Activated CD4-positive, alpha-beta T cell treated with anti-CD3 and anti-CD28 coated beads, Interleukin-2, amount 10 ng/mL, durations not matched to agents 7 days and 5 days (primary cell): Measurements from ENCODE around the gene ZDHHC9. TPM values are rescaled to one million over a fixed set of nuclear protein-coding genes. Genes with fewer than 3 reads are reported as not detected.

Experiments used
- CTCF ChIA-PET: fragments of 350-600 bp; sonication (Branson Sonifier 250); formaldehyde crosslinking; loops from one replicate; lab custom pipeline; 2021; ENCODE audit warnings: antibody characterized with exemption; lab: Charles Lee
- POLR2A ChIA-PET: fragments of 350-600 bp; sonication (Branson Sonifier 250); formaldehyde crosslinking; loops from one replicate; lab custom pipeline; 2021; ENCODE audit warnings: antibody characterized with exemption; lab: Charles Lee
- DNase-seq: peaks from one replicate; pipeline ENCODE4 v3.0.0-alpha.2; 2020
- H3K27ac Mint-ChIP-seq: one replicate; pipeline ENCODE4 v1.8.0; 2021; ENCODE audit warnings: mild to moderate bottlenecking, moderate library complexity, mixed read lengths
- H3K27me3 Mint-ChIP-seq: one replicate; pipeline ENCODE4 v1.8.0; 2021; ENCODE audit warnings: mixed read lengths
- H3K36me3 Mint-ChIP-seq: one replicate; pipeline ENCODE4 v1.8.0; 2021; ENCODE audit warnings: low read depth, mixed read lengths
- H3K4me1 Mint-ChIP-seq: one replicate; pipeline ENCODE4 v1.8.0; 2021; ENCODE audit warnings: mixed read lengths
- H3K4me3 Mint-ChIP-seq: one replicate; pipeline ENCODE4 v1.8.0; 2021; ENCODE audit warnings: mild to moderate bottlenecking, moderate library complexity, mixed read lengths
- H3K9me3 Mint-ChIP-seq: one replicate; pipeline ENCODE4 v1.8.0; 2021; ENCODE audit warnings: mixed read lengths
- total RNA-seq, 2 experiments: library from RNA; stranded (reverse); gene quantifications; one replicate each; pipeline ENCODE4 v1.2.3, GENCODE V29; 2021

Gene ZDHHC9
- total RNA-seq, 2 experiments from 2014 or later = 4.1 to 4.2 TPM

- Mint-ChIP-seq H3K4me1 (peaks cover 2% of the 10 kb centered on the region), H3K9me3 (no peaks in the 10 kb centered on the region), H3K4me3 (no peak overlapping the region), H3K27ac (no peak overlapping the region), H3K36me3 (no peaks in the 10 kb centered on the region), H3K27me3 (no peaks in the 10 kb centered on the region)
- POLR2A ChIA-PET = no interaction called here
- CTCF ChIA-PET = interaction anchor here (1.1 kb wide), 1 partner anchor 11 kb away, joined by 3 read pairs; no protein-coding TSS in a partner anchor
- no peak for DNase-seq
These were observed 6.9 kb downstream of the ZDHHC9 start for GRCh38 chrX:129836827-129837226.

DNA sequence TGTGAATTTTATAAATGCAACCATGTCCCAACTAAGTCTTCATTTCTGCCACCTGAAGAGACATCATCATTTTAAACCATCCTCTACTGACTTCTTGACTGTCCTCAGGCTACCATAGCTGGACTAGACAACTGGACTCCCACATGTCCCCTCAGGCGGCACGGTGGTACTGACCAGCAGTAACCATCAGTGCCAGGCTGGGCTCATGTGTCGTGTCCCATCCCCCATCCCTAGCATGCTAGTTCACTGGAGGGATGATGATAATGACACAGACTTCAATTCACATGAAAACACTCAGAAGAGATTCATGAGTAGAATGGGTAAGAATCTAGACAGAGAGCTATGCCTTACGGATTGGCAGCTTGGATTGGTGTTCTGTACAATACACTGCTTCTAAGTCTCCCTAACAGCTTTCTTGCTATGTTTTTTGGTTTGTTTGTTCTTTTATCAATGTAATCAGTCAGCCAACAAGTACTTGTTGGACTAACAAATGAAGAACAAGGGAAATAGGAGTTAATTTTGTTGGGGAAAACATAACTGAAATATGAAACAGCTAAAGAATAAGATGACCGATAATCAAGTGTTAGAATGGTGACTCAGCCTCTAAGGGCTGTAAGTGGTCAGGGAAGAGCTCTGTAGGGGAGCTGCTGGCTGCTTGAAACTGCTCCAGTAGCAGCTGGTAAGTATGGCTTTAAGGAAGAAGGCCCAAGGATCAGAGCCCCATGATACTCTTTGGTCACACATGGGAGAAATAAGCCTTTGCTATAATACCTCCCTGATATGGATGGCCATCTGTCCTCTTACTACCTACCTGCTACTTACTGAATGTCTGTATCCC is 10.3 kb downstream of the ZDHHC9 start:
- no peak overlapping the region for H3K27ac Mint-ChIP-seq
- POLR2A ChIA-PET = interaction anchor here (0.6 kb wide), 1 partner anchor 73 kb away, joined by 3 read pairs; no protein-coding TSS in a partner anchor
- H3K4me3 Mint-ChIP-seq = no peak overlapping the region
- H3K9me3 Mint-ChIP-seq = no peaks in the 10 kb centered on the region
- H3K4me1 Mint-ChIP-seq = no peaks in the 10 kb centered on the region
- H3K36me3 Mint-ChIP-seq = peaks cover 1% of the 10 kb centered on the region
- no peak for DNase-seq
- H3K27me3 Mint-ChIP-seq = no peaks in the 10 kb centered on the region
- CTCF ChIA-PET = no interaction called here

DNA sequence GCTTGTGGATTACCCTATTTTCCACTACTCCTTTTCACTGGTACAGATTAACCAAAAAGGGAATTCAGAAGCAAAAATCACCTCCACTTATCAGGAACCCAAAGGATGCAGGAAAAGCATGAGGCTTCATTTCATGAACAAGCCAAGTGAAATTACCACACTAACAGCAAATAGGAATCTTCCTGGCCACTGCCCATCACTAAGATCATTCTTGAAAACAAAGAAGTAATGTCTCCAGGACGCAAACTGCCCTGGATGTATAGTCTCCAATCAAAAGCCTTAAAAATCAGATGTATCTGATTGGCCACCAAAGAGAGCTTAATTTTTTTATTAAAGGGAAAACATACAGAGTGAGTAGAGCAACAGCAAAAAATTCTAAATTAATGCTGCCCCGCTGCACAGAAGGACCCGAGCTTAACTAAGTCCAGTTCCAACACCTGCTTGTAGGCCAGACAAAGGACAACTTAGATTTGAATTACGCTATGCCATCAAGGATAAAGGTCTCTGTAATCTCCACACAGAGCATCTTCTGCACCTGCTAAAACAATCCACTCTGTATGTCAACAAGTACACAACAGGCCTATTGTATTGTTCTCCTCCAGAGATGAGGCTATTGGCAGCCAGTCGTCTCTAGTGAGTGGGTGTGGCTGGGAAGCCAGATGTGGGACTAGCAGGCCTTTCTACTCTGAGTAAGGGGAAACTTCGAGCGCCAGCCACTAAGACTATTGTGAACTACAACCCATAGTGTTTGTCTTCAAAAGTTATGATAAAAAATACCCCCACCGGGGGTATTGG is 12.4 kb downstream of the ZDHHC9 start:
- CTCF ChIA-PET = interaction anchor here (0.7 to 1.0 kb wide), 2 partner anchors 10 to 40 kb away, joined by 3 read pairs; no protein-coding TSS in a partner anchor
- H3K9me3 Mint-ChIP-seq = no peaks in the 10 kb centered on the region

DNA sequence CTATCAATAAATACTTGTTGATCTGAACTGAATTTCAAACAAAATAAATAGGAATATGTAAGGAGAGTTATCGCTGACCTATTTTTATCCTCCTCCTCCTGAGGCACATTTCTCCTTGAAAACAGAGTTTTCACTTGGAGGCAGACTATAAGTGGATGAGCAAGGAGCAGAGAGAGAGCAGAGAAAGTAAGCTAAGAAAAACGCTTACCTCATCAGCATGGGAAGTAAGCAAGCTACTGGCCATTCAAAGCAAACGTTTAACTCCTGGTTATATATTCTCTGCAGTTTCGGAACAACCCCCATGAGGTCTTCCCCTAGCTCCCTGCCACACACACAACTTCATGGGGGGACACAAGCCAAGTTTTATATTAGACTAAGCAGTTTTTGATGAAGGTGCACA is 13.2 kb downstream of the ZDHHC9 start:
- ChIA-PET CTCF (interaction anchor here (1.0 kb wide), 2 partner anchors 11 to 101 kb away, joined by 3 read pairs; no protein-coding TSS in a partner anchor), POLR2A (no interaction called here)
- Mint-ChIP-seq H3K36me3 (peaks cover 5% of the 10 kb centered on the region), H3K4me1 (peaks cover 9% of the 10 kb centered on the region), H3K4me3 (no peak overlapping the region), H3K27me3 (no peaks in the 10 kb centered on the region), H3K27ac (no peak overlapping the region), H3K9me3 (no peaks in the 10 kb centered on the region)
- DNase-seq = no peak

More for the DNA sequence above, 12.4 kb downstream of the ZDHHC9 start:
- no peaks in the 10 kb centered on the region for H3K27me3 Mint-ChIP-seq
- no peak overlapping the region for H3K4me3 Mint-ChIP-seq
- POLR2A ChIA-PET = no interaction called here
- H3K4me1 Mint-ChIP-seq = peaks cover 2% of the 10 kb centered on the region
- peaks cover 1% of the 10 kb centered on the region for H3K36me3 Mint-ChIP-seq
- H3K27ac Mint-ChIP-seq = no peak overlapping the region
- no peak for DNase-seq

DNA sequence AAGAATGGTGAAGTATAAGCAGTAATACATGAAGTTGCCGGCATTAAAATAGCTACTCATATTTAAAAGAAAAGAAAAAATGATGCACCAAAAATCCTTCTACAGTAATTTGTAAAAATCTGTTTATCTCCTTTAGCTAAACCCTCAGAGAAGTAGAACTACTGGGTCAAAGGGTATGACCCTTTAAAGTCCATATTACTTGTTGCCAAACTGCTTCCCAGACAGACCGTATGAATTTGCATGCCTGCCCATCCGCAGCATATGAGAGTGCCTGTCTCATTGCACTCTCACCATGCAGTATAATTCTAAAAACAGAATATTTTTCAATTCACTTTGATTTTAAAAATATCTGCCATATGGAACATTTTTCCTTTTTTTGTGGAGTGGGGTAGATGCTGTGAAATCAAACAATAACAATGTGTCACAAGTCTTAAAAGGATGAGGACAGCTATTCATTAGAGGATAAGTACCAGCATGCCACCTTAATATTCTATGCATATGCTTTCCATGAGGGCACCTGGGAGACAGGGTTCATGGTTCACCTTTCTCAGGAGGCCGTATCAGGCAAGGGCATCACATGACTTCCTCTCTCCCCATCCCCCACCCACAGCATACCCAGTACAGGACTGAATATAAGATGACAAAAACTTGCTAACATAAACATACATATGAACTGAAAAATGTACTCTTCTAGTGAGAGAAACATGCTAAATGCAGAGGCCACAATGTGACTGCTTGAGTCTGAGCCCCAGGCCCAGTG is 17.8 kb downstream of the ZDHHC9 start:
- peak overlapping the region; percentile 41 for H3K27ac Mint-ChIP-seq
- no peak overlapping the region for H3K4me3 Mint-ChIP-seq
- no peaks in the 10 kb centered on the region for H3K27me3 Mint-ChIP-seq
- H3K9me3 Mint-ChIP-seq = no peaks in the 10 kb centered on the region
- H3K4me1 Mint-ChIP-seq = peaks cover 19% of the 10 kb centered on the region
- H3K36me3 Mint-ChIP-seq = peaks cover 9% of the 10 kb centered on the region
- POLR2A ChIA-PET = interaction anchor here (0.7 kb wide), 1 partner anchor 165 kb away, joined by 3 read pairs; no protein-coding TSS in a partner anchor
- CTCF ChIA-PET = interaction anchor here (0.6 to 1.4 kb wide), 5 partner anchors 11 to 1950 kb away, joined by 3 to 4 read pairs (median 3); no protein-coding TSS in a partner anchor
- peak; percentile 18 for DNase-seq

DNA sequence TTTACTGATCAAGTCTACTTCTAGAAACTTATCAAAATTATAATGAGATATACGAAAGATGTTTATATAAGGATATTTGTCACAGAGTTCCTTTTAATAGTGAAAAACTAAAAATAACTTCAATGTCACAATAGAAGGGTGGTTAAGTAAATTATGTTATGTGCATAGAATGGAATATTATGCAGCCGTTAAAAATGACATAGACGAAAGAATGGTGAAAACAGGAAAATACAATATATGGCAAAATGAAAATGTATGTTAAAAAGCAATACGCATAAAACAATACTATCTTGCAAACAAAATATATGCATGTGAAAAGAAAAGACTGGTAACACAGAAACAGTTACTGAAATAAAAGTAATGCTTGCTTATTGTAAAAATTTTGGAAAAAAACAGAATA is 19.1 kb downstream of the ZDHHC9 start:
- peaks cover 9% of the 10 kb centered on the region for H3K36me3 Mint-ChIP-seq
- peaks cover 19% of the 10 kb centered on the region for H3K4me1 Mint-ChIP-seq
- no peaks in the 10 kb centered on the region for H3K27me3 Mint-ChIP-seq
- CTCF ChIA-PET = interaction anchor here (1.4 to 1.5 kb wide), 2 partner anchors 43 to 220 kb away, joined by 3 to 4 read pairs; no protein-coding TSS in a partner anchor
- POLR2A ChIA-PET = no interaction called here
- no peak for DNase-seq
- no peaks in the 10 kb centered on the region for H3K9me3 Mint-ChIP-seq
- no peak overlapping the region for H3K27ac Mint-ChIP-seq
- H3K4me3 Mint-ChIP-seq = no peak overlapping the region

DNA sequence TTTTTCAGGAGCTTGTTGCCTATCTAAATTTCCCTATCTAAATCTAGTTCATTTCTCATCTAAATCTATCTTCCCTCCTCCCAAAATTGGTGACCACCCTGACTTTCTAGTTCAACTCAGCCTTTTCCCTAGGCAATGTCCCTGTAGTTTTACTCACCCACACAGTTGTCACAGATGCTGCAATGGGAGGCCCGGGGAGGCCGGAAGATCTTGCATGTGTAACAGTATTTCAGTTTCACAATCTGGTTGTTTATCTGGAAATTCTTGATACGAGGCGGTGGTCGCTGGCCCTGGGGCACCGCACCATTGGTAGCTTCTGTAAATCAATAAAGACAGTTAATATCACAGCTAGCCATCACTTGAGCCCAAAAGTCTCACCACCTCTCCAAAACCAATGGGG is 20.2 kb downstream of the ZDHHC9 start:
- ChIA-PET CTCF (interaction anchor here (0.7 to 1.5 kb wide), 7 partner anchors 10 to 219 kb away, joined by 3 to 5 read pairs (median 4); partner anchors contain the start of genes APLN and ZDHHC9), POLR2A (no interaction called here)
- Mint-ChIP-seq H3K4me3 (peak overlapping the region; percentile 51), H3K27ac (peak overlapping the region; percentile 86), H3K36me3 (peaks cover 8% of the 10 kb centered on the region), H3K27me3 (no peaks in the 10 kb centered on the region), H3K4me1 (peaks cover 19% of the 10 kb centered on the region), H3K9me3 (no peaks in the 10 kb centered on the region)
- peak; percentile 8 for DNase-seq

GRCh38 chrX:129823115-129823514 is 20.6 kb downstream of the ZDHHC9 start:
- Mint-ChIP-seq H3K4me3 (no peak overlapping the region), H3K27me3 (no peaks in the 10 kb centered on the region), H3K27ac (peak overlapping the region; percentile 86), H3K4me1 (peaks cover 19% of the 10 kb centered on the region), H3K9me3 (no peaks in the 10 kb centered on the region), H3K36me3 (peaks cover 8% of the 10 kb centered on the region)
- ChIA-PET CTCF (interaction anchor here (0.7 to 1.5 kb wide), 7 partner anchors 10 to 219 kb away, joined by 3 to 5 read pairs (median 4); partner anchors contain the start of genes APLN and ZDHHC9), POLR2A (no interaction called here)
- DNase-seq = peak; percentile 67

DNA sequence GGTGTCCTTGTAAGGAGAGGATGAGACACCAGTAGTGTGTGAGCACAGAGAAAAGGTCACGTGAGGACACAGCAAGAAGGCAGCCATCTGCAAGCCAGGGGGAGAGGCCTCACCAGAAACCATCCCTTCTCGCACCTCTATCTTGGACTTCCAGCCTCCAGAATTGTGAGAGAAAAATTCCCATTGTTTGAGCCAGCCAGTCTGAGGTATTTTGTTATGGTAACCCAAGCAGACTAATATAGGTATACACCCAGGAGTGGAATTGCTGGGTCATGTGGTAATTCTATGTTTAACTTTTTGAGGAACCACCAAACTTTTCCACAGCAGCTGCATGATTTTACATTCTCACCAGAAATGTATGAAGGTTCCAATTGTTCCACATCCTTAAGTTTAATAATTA is 25.6 kb downstream of the ZDHHC9 start:
- ChIA-PET POLR2A (no interaction called here), CTCF (interaction anchor here (0.9 kb wide), 1 partner anchor 20 kb away, joined by 3 read pairs; no protein-coding TSS in a partner anchor)
- no peak overlapping the region for H3K27ac Mint-ChIP-seq
- no peak for DNase-seq
- peaks cover 5% of the 10 kb centered on the region for H3K36me3 Mint-ChIP-seq
- H3K4me3 Mint-ChIP-seq = no peak overlapping the region
- no peaks in the 10 kb centered on the region for H3K9me3 Mint-ChIP-seq
- H3K27me3 Mint-ChIP-seq = no peaks in the 10 kb centered on the region
- peaks cover 4% of the 10 kb centered on the region for H3K4me1 Mint-ChIP-seq

DNA sequence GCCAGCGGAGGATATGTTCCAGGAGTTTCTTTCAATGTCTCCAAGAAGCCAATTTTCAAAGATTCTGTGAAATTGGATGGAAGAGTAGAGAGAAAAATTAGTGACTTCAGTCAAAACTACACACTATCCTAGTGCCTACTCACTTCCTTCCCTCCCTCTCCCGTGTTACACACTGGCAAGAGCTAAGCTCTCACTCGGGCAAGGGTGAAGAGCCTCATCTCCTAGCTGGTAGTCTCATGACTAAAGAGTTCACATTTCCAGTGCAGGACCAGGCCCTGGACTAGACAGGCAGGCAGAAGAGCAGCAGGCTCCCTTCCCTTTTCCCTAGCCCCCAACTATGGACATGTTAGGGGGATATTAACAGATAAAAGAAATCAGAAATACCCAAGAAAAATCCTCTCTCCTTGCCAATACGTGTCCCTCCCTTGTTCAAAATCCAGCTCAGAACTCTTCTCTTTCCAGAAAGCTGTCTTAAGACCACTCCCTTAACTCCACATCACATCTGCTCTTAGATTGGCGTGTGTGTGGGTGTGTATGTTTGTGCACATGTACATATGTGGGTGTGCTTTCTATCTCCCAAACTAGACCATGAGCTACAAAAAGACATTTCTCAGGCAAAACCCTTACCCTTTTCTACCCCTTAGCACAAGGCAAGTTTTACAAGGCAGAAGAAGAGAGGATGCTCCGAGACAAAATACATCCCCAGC is 29.9 kb downstream of the ZDHHC9 start:
- no peak overlapping the region for H3K4me3 Mint-ChIP-seq
- DNase-seq = no peak
- ChIA-PET CTCF (interaction anchor here (0.9 to 1.7 kb wide), 2 partner anchors 10 to 77 kb away, joined by 3 to 4 read pairs; no protein-coding TSS in a partner anchor), POLR2A (no interaction called here)
- peaks cover 16% of the 10 kb centered on the region for H3K36me3 Mint-ChIP-seq
- H3K9me3 Mint-ChIP-seq = no peaks in the 10 kb centered on the region
- H3K27ac Mint-ChIP-seq = no peak overlapping the region
- no peaks in the 10 kb centered on the region for H3K27me3 Mint-ChIP-seq
- peaks cover 8% of the 10 kb centered on the region for H3K4me1 Mint-ChIP-seq
